Suprapubic skin (tissue), 4 donors: Measurements from ENCODE around the gene CADPS. TPM values are rescaled to one million over a fixed set of nuclear protein-coding genes. Genes with fewer than 3 reads are reported as not detected.

Experiments used
- DNase-seq, 2 donors: peaks; one replicate each; pipeline ENCODE4 v3.0.0-alpha.2; 2019; ENCODE audit warnings: low spot score in 2 of 2
- H3K27ac ChIP-seq: fragments of 200-600 bp; sonication (generic); one replicate; pipeline ENCODE4 v1.5.1; 2019
- H3K27me3 ChIP-seq: fragments of 200-600 bp; sonication (generic); one replicate; pipeline ENCODE4 v1.5.1; 2019
- H3K36me3 ChIP-seq: fragments of 200-600 bp; sonication (generic); one replicate; pipeline ENCODE4 v1.5.1; 2019
- H3K4me1 ChIP-seq: fragments of 200-600 bp; sonication (generic); one replicate; pipeline ENCODE4 v1.5.1; 2019
- H3K4me3 ChIP-seq: fragments of 200-600 bp; sonication (generic); one replicate; pipeline ENCODE4 v1.5.1; 2019; ENCODE audit warnings: mild to moderate bottlenecking
- H3K9me3 ChIP-seq: fragments of 200-600 bp; sonication (generic); one replicate; pipeline ENCODE4 v1.5.1; 2019
- EP300 ChIP-seq: sonication (generic); formaldehyde crosslinking; IDR thresholded peaks from one replicate; pipeline ENCODE4 v1.6.1; 2017; ENCODE audit warnings: antibody characterized with exemption
- POLR2A ChIP-seq, 2 donors: fragments of 450-650 bp; IDR thresholded peaks; one replicate each; pipeline ENCODE4 v1.6.1; 2017; ENCODE audit warnings: antibody characterized with exemption in 2 of 2, mild to moderate bottlenecking in 2 of 2, moderate library complexity in 2 of 2
- POLR2AphosphoS5 ChIP-seq, 3 donors: sonication (generic); formaldehyde crosslinking; IDR thresholded peaks; one replicate each; pipeline ENCODE4 v1.6.1; 2017; ENCODE audit warnings: antibody characterized with exemption in 3 of 3
- WGBS: methylation state at CpG from one replicate; pipeline ENCODE4 v1.1.5; 2018; 5-methylcytosine and 5-hydroxymethylcytosine counted together
- total RNA-seq, 4 donors: library from RNA; depleted of rRNA; stranded (reverse); fragments of >200 nt; gene quantifications; one replicate each; pipeline ENCODE4 v1.1.0, GENCODE V29; 2016
- TF ChIP-seq, protein P1 (sequence below), 2 donors: fragments of 200-600 bp in 1 of 2; fragments of 450-650 bp in 1 of 2; sonication (generic) in 1 of 2; IDR thresholded peaks; one replicate each; pipeline ENCODE4 v1.5.1; 2016 to 2019; ENCODE audit warnings: antibody characterized with exemption in 2 of 2, mild to moderate bottlenecking in 1 of 2, moderate library complexity in 1 of 2

CADPS gene
- total RNA-seq, 4 donors from 2014 or later, result 0.57 to 3.8 (median 3.0) TPM

DNA sequence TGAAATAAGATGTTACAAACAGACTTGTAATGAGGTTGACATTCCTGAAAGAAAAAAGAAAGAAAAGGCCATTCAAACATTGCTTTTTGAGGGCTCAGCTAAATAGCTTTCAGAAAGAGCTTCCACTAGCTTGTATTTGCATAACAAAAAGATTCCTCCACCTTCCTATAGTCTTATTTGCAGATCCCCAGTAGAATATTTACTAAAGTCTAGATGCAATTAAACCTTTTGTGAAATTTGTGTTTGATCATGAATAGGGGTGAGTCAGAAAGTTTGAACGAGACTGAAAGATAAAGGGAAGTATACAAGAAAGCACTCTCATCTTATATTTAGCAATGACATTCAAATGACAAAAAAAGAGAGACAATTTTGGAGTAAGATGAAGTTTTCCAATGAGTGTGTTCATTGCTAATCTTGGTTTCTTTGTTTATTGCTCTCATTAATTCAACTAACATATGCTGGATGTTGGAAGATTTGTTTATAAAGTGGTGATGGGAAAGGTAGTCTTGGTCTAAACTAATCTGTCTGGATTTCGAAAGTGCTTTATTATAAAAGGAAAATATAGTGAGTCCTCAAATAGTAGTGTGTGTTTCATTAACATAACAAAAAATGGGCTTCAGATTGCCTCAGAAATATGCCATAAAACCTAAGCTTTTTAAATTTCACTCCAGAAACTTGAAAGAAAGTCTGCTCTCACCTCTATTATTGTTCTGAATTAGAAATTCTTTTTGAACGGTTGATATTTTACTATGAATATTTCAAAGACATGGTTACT, 9.1 kb upstream of the CADPS start:
- H3K9me3 ChIP-seq, result no peaks in the 10 kb centered on the region
- no peak for DNase-seq
- H3K27ac ChIP-seq, result no peak overlapping the region
- H3K36me3 ChIP-seq, result no peaks in the 10 kb centered on the region
- H3K4me1 ChIP-seq, result no peaks in the 10 kb centered on the region
- TF ChIP-seq POLR2AphosphoS5 (IDR thresholded peaks at IDR 0.05) (no peak), EP300 (no peak)
- TF ChIP-seq, protein P1, sequence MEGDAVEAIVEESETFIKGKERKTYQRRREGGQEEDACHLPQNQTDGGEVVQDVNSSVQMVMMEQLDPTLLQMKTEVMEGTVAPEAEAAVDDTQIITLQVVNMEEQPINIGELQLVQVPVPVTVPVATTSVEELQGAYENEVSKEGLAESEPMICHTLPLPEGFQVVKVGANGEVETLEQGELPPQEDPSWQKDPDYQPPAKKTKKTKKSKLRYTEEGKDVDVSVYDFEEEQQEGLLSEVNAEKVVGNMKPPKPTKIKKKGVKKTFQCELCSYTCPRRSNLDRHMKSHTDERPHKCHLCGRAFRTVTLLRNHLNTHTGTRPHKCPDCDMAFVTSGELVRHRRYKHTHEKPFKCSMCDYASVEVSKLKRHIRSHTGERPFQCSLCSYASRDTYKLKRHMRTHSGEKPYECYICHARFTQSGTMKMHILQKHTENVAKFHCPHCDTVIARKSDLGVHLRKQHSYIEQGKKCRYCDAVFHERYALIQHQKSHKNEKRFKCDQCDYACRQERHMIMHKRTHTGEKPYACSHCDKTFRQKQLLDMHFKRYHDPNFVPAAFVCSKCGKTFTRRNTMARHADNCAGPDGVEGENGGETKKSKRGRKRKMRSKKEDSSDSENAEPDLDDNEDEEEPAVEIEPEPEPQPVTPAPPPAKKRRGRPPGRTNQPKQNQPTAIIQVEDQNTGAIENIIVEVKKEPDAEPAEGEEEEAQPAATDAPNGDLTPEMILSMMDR (IDR thresholded peaks at IDR 0.05), result no peak
- H3K4me3 ChIP-seq, result no peak overlapping the region
- 28% methylated on average over 3 of the region's 3 CpGs for WGBS
- no peaks in the 10 kb centered on the region for H3K27me3 ChIP-seq

DNA sequence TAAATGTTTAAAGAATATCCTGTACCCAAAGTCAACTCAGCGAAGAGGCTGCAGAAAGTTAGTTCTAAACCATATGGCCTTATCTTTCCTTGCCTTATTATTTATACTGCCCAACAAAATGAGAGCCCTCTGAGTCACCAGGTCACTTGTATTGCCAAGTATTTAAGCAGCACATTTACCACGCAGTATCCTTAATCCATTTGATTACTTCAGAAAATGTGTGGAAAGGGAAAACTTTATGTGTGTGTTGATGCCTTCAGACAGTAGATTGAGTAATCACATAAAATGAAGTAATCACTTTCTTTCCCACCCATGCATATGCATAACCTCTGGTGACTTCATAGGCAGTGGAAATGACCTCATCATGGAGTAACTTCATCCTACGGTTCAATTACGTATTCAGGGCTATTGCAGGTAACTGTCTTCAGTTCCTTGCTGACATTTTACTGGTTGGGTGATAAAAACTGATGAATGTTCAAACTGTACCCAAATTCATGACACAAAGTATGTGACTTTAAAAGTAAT, 7.5 kb upstream of the CADPS start:
- Histone ChIP-seq H3K36me3 (no peaks in the 10 kb centered on the region), H3K4me1 (no peaks in the 10 kb centered on the region), H3K9me3 (no peaks in the 10 kb centered on the region), H3K27ac (no peak overlapping the region), H3K27me3 (no peaks in the 10 kb centered on the region), H3K4me3 (no peak overlapping the region)
- DNase-seq, result no peak
- TF ChIP-seq POLR2AphosphoS5 (IDR thresholded peaks at IDR 0.05) (no peak), POLR2A (IDR thresholded peaks at IDR 0.05) (no peak), EP300 (no peak)
- TF ChIP-seq, protein P1 (IDR thresholded peaks at IDR 0.05), result no peak
- WGBS, result 83% methylated on average over 4 of the region's 4 CpGs

DNA sequence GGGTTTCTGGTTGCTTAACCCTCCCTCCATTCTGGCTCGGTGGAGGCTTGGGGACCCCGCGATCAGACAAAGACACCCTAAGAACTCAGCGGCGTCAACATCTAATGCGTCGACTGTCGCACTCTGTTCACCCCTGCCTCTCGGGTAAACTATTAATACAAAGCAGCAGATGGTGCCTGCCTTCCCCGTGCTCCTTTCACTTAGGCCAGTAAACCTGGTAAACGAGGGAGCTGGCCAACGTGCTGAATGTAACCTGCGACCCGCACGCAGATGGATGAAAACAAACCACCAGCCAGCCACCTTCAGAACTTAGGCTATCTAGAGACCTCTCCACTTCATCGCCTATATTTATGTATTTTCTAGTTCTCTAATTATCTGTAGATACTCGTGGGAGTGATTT, 848 bp upstream of the CADPS start:
- no peak overlapping the region for H3K4me3 ChIP-seq
- peaks cover 33% of the 10 kb centered on the region for H3K27me3 ChIP-seq

DNA sequence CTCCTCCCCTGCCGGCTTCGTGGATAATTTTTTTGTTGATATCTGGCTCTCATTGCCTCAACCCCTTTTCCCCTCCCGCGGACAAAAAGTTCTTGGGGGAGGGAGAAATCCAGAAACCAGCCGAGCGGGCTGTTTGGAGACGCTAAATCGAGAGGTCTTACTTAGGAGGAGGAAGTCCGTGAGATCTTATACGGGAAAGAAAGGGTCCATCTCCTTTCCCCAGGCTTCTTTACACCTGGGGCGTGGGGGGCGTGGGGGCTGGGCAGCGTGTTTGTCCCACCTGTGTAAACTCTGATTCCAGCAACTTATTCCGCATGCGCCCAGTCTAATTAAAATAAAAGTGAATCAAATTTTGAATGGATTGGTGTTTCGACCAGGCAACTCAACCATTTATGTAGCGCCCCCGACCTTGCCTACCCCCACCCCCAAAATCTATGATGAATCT, 364 bp upstream of the CADPS start:
- peak overlapping the region; percentile 64 for H3K4me3 ChIP-seq
- H3K27me3 ChIP-seq, result peaks cover 33% of the 10 kb centered on the region

More for the DNA sequence above, 848 bp upstream of the CADPS start:
- H3K36me3 ChIP-seq, result no peaks in the 10 kb centered on the region
- TF ChIP-seq POLR2AphosphoS5 (IDR thresholded peaks at IDR 0.05) (no peak), EP300 (no peak), POLR2A (IDR thresholded peaks at IDR 0.05) (no peak)
- TF ChIP-seq, protein P1 (IDR thresholded peaks at IDR 0.05), result no peak
- 2% methylated on average over 17 of the region's 17 CpGs for WGBS
- H3K9me3 ChIP-seq, result no peaks in the 10 kb centered on the region
- H3K27ac ChIP-seq, result no peak overlapping the region
- DNase-seq, result no peak
- peaks cover 13% of the 10 kb centered on the region for H3K4me1 ChIP-seq

DNA sequence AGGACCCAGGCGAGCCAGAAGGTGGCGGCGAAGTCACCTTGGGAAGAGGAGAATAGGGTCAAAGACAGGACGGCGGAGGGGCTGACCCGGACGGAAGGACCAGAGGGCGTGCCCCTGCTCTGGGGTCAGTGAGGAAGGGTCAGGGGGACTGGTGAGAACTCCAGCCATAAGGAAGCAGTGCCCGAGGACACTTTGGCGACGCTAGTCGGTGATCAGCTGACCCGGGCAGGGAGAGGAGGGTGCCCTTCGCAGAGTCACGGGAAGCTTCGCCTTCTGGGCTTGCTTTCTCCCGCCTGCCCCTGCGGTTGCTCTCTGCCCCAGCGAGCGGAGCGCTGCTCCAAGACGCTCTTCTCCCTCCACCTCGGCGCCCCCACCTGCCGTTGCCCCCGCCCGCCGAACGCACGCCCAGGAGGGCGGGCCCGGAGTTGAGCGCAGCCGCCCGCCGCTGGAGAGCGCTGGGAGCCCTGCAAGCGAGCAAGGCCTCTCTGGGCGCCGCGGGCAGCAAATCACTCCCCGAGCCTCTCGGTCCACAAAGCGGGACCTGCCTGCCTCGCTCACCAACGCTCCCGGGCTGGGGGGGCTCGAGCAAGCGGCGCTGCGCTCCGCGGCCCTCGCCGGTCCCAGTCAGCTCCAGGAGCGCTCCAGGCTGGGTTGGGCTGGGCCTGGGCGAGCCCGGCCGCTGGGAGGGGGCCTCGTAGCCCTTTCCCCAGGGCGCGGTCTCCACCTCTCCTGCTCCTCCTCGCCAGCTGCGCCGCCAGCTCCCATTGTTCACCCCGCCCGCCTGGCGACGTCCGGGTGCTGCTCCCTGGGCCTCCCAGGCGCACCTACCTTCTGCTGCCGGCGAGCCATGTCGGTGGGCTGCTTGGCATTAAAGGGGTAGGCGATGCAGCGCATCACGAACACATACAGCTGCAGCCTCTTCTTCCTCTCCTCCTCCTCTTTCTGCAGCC, 1.2 kb downstream of the CADPS start:
- DNase-seq, result peak in 1 of 2 donors; percentile 77
- peak overlapping the region; percentile 75 for H3K27ac ChIP-seq
- H3K4me1 ChIP-seq, result peaks cover 13% of the 10 kb centered on the region
- H3K27me3 ChIP-seq, result peaks cover 33% of the 10 kb centered on the region
- H3K4me3 ChIP-seq, result peak overlapping the region; percentile 64
- TF ChIP-seq, protein P1 (IDR thresholded peaks at IDR 0.05), result no peak
- TF ChIP-seq POLR2A (IDR thresholded peaks at IDR 0.05), result no peak
- TF ChIP-seq POLR2AphosphoS5 (IDR thresholded peaks at IDR 0.05), result no peak
- TF ChIP-seq EP300, result no peak
- no peaks in the 10 kb centered on the region for H3K9me3 ChIP-seq
- H3K36me3 ChIP-seq, result no peaks in the 10 kb centered on the region
- WGBS, result under 1% methylated on average over 26 of the region's 77 CpGs

More for the DNA sequence above, 364 bp upstream of the CADPS start:
- no peak for DNase-seq
- peaks cover 13% of the 10 kb centered on the region for H3K4me1 ChIP-seq
- 4% methylated on average over 18 of the region's 18 CpGs for WGBS
- no peaks in the 10 kb centered on the region for H3K36me3 ChIP-seq
- H3K9me3 ChIP-seq, result no peaks in the 10 kb centered on the region
- no peak for TF ChIP-seq POLR2AphosphoS5 (IDR thresholded peaks at IDR 0.05)
- H3K27ac ChIP-seq, result no peak overlapping the region
